HEK293 (cell line): ENCODE measurements around the gene CTNNA2.

ENCODE experiments used
- CTCF ChIA-PET: fragments of 350-600 bp; formaldehyde crosslinking; extraction: SDS; loops from one replicate; lab custom pipeline; 2021; ENCODE audit warnings: antibody characterized with exemption; lab: Yijun Ruan, JAX
- POLR2A ChIA-PET: fragments of 300-600 bp; formaldehyde crosslinking; extraction: SDS; loops from one replicate; lab custom pipeline; 2020; ENCODE audit warnings: antibody characterized with exemption, inconsistent platforms; lab: Yijun Ruan, JAX
- H3K27ac ChIP-seq: fragments of 200-500 bp; sonication (Bioruptor generic); 2 replicates; pipeline ENCODE4 v1.5.1; 2014; ENCODE audit warnings: low read depth, low read length, control low read depth, inconsistent platforms; ENCODE audit errors: extremely low read depth
- H3K36me3 ChIP-seq, 2 experiments: fragments of 200-500 bp in 1 of 2; sonication (Bioruptor generic) in 1 of 2; 1 replicate in 1 of 2; 2 replicates in 1 of 2; pipeline ENCODE4 v1.5.1; 2014 to 2017; ENCODE audit warnings: inconsistent platforms in 2 of 2, low read length in 2 of 2; ENCODE audit not compliant: control insufficient read depth in 2 of 2, insufficient read depth in 1 of 2
- H3K4me1 ChIP-seq: fragments of 200-500 bp; sonication (Bioruptor generic); 2 replicates; pipeline ENCODE4 v1.5.1; 2014; ENCODE audit warnings: mild to moderate bottlenecking, low read length, inconsistent platforms; ENCODE audit not compliant: control insufficient read depth, insufficient read depth
- H3K4me3 ChIP-seq: 2 replicates; pipeline ENCODE4 v1.5.1; 2011; ENCODE audit warnings: low read depth, mild to moderate bottlenecking, control low read depth, low read length, moderate library complexity
- H3K9me3 ChIP-seq: fragments of 200-500 bp; sonication (Bioruptor generic); 2 replicates; pipeline ENCODE4 v1.5.1; 2014; ENCODE audit warnings: low read depth, low read length, inconsistent platforms; ENCODE audit not compliant: control insufficient read depth, insufficient read depth
- ATF2 ChIP-seq: fragments of 450-650 bp; formaldehyde crosslinking; IDR thresholded peaks from 2 replicates; pipeline ENCODE4 v1.5.1; 2016; ENCODE audit warnings: missing biosample characterization, missing genetic modification characterization, low read depth
- OVOL3 ChIP-seq: fragments of 450-650 bp; formaldehyde crosslinking; IDR thresholded peaks from 2 replicates; pipeline ENCODE4 v1.5.1; 2016; ENCODE audit warnings: missing biosample characterization, missing genetic modification characterization
- SP7 ChIP-seq: fragments of 450-650 bp; formaldehyde crosslinking; IDR thresholded peaks from 2 replicates; pipeline ENCODE4 v1.5.1; 2016; ENCODE audit warnings: missing biosample characterization, missing genetic modification characterization
- ZBTB10 ChIP-seq: fragments of 450-650 bp; formaldehyde crosslinking; IDR thresholded peaks from 2 replicates; pipeline ENCODE4 v1.5.1; 2016; ENCODE audit warnings: missing biosample characterization, missing genetic modification characterization
- ZBTB48 ChIP-seq: fragments of 450-650 bp; formaldehyde crosslinking; IDR thresholded peaks from 2 replicates; pipeline ENCODE4 v1.5.1; 2016; ENCODE audit warnings: missing biosample characterization, missing genetic modification characterization
- ZNF157 ChIP-seq: fragments of 450-650 bp; formaldehyde crosslinking; IDR thresholded peaks from 2 replicates; pipeline ENCODE4 v1.5.1; 2016; ENCODE audit warnings: missing biosample characterization, missing genetic modification characterization
- ZNF175 ChIP-seq: fragments of 450-650 bp; formaldehyde crosslinking; IDR thresholded peaks from 2 replicates; pipeline ENCODE4 v1.5.1; 2016; ENCODE audit warnings: missing biosample characterization, missing genetic modification characterization
- ZNF221 ChIP-seq: fragments of 450-650 bp; formaldehyde crosslinking; IDR thresholded peaks from 2 replicates; pipeline ENCODE4 v1.5.1; 2017; ENCODE audit warnings: missing biosample characterization, missing genetic modification characterization, borderline replicate concordance
- ZNF248 ChIP-seq: fragments of 450-650 bp; formaldehyde crosslinking; IDR thresholded peaks from 2 replicates; pipeline ENCODE4 v1.5.1; 2017; ENCODE audit warnings: missing biosample characterization, missing genetic modification characterization
- ZNF350 ChIP-seq: fragments of 450-650 bp; formaldehyde crosslinking; IDR thresholded peaks from 2 replicates; pipeline ENCODE4 v1.5.0; 2017; ENCODE audit warnings: missing biosample characterization, mild to moderate bottlenecking, missing genetic modification characterization
- ZNF394 ChIP-seq: fragments of 450-650 bp; formaldehyde crosslinking; IDR thresholded peaks from 2 replicates; pipeline ENCODE4 v1.5.1; 2016; ENCODE audit warnings: missing biosample characterization, missing genetic modification characterization, mild to moderate bottlenecking, moderate library complexity, borderline replicate concordance
- ZNF433 ChIP-seq: fragments of 450-650 bp; formaldehyde crosslinking; IDR thresholded peaks from 2 replicates; pipeline ENCODE4 v1.5.1; 2016; ENCODE audit warnings: missing biosample characterization, missing genetic modification characterization, low read depth
- ZNF449 ChIP-seq: fragments of 450-650 bp; formaldehyde crosslinking; IDR thresholded peaks from 2 replicates; pipeline ENCODE4 v1.5.1; 2017; ENCODE audit warnings: missing biosample characterization, mild to moderate bottlenecking, missing genetic modification characterization, moderate library complexity
- ZNF48 ChIP-seq: fragments of 450-650 bp; formaldehyde crosslinking; IDR thresholded peaks from 2 replicates; pipeline ENCODE4 v1.5.1; 2016; ENCODE audit warnings: missing biosample characterization, missing genetic modification characterization
- ZNF488 ChIP-seq: fragments of 450-650 bp; formaldehyde crosslinking; IDR thresholded peaks from 2 replicates; pipeline ENCODE4 v1.5.1; 2016; ENCODE audit warnings: missing biosample characterization, missing genetic modification characterization
- ZNF521 ChIP-seq: fragments of 450-650 bp; formaldehyde crosslinking; IDR thresholded peaks from 2 replicates; pipeline ENCODE4 v1.5.1; 2017; ENCODE audit warnings: missing biosample characterization, mild to moderate bottlenecking, missing genetic modification characterization
- ZNF544 ChIP-seq: fragments of 450-650 bp; formaldehyde crosslinking; IDR thresholded peaks from 2 replicates; pipeline ENCODE4 v1.5.0; 2017; ENCODE audit warnings: missing biosample characterization, missing genetic modification characterization
- ZNF561 ChIP-seq: fragments of 450-650 bp; IDR thresholded peaks from 2 replicates; pipeline ENCODE4 v1.5.1; 2018; ENCODE audit warnings: missing biosample characterization, missing genetic modification characterization, borderline replicate concordance
- ZNF600 ChIP-seq: fragments of 450-650 bp; formaldehyde crosslinking; IDR thresholded peaks from 2 replicates; pipeline ENCODE4 v1.5.1; 2016; ENCODE audit warnings: missing biosample characterization, missing genetic modification characterization
- ZNF629 ChIP-seq: fragments of 450-650 bp; formaldehyde crosslinking; IDR thresholded peaks from 2 replicates; pipeline ENCODE4 v1.5.1; 2017; ENCODE audit warnings: missing biosample characterization, missing genetic modification characterization
- ZNF777 ChIP-seq: fragments of 450-650 bp; formaldehyde crosslinking; IDR thresholded peaks from 2 replicates; pipeline ENCODE4 v1.5.1; 2017; ENCODE audit warnings: missing biosample characterization, missing genetic modification characterization, borderline replicate concordance
- ZNF791 ChIP-seq: fragments of 450-650 bp; formaldehyde crosslinking; IDR thresholded peaks from 2 replicates; pipeline ENCODE4 v1.5.1; 2016; ENCODE audit warnings: missing biosample characterization, missing genetic modification characterization
- ZSCAN16 ChIP-seq: fragments of 450-650 bp; formaldehyde crosslinking; IDR thresholded peaks from 2 replicates; pipeline ENCODE4 v1.5.1; 2016; ENCODE audit warnings: missing biosample characterization, missing genetic modification characterization
- ZSCAN30 ChIP-seq: fragments of 450-650 bp; IDR thresholded peaks from 2 replicates; pipeline ENCODE4 v1.5.1; 2018; ENCODE audit warnings: missing biosample characterization, mild to moderate bottlenecking, missing genetic modification characterization, moderate library complexity
- ZSCAN4 ChIP-seq: fragments of 450-650 bp; formaldehyde crosslinking; IDR thresholded peaks from 2 replicates; pipeline ENCODE4 v1.5.1; 2017; ENCODE audit warnings: missing biosample characterization, missing genetic modification characterization

Gene CTNNA2

GRCh38 chr2:80059447-80059846 lies 546.6 kb downstream of the CTNNA2 start:
- TF ChIP-seq ZNF175 (tag by site-specific recombination) (no peak), SP7 (tag by site-specific recombination) (no peak), ZNF48 (tag by site-specific recombination) (no peak), ZNF521 (tag by site-specific recombination) (no peak), ZNF433 (no peak), ZNF561 (tag by site-specific recombination) (no peak), ZNF544 (tag by site-specific recombination) (no peak), ZSCAN30 (tag by site-specific recombination) (no peak), ZNF394 (tag by site-specific recombination) (no peak), ZNF248 (tag by site-specific recombination) (no peak), ATF2 (tag by site-specific recombination) (no peak), ZNF629 (tag by site-specific recombination) (no peak)
- ChIA-PET CTCF (interaction anchor here (1.1 kb wide), 1 partner anchor 13 kb away, joined by 4 read pairs; no protein-coding TSS in a partner anchor), POLR2A (no interaction called here)
- Histone ChIP-seq H3K4me1 (no peaks in the 10 kb centered on the region), H3K27ac (no peak overlapping the region), H3K36me3 (no peaks in the 10 kb centered on the region), H3K4me3 (no peak overlapping the region), H3K9me3 (no peaks in the 10 kb centered on the region)

GRCh38 chr2:80061881-80062280 lies 549.0 kb downstream of the CTNNA2 start:
- H3K4me3 ChIP-seq = no peak overlapping the region
- no peaks in the 10 kb centered on the region for H3K36me3 ChIP-seq
- ChIA-PET POLR2A (interaction anchor here (0.7 kb wide), 1 partner anchor 41 kb away, joined by 3 read pairs; no protein-coding TSS in a partner anchor), CTCF (no interaction called here)
- no peak for TF ChIP-seq ZNF488 (tag by site-specific recombination)
- no peak for TF ChIP-seq ZNF600
- no peak for TF ChIP-seq ZNF561 (tag by site-specific recombination)
- TF ChIP-seq OVOL3 (tag by site-specific recombination) = no peak
- TF ChIP-seq ZNF449 = no peak
- no peak for TF ChIP-seq ZSCAN16 (tag by site-specific recombination)
- no peak for TF ChIP-seq ZBTB10 (tag by site-specific recombination)
- TF ChIP-seq ZNF777 = no peak
- no peak for TF ChIP-seq ZNF791 (tag by site-specific recombination)
- TF ChIP-seq ZNF221 = no peak
- TF ChIP-seq ZBTB48 = no peak
- TF ChIP-seq ZNF157 = no peak
- TF ChIP-seq ZSCAN4 = no peak
- no peak for TF ChIP-seq ZNF350 (tag by site-specific recombination)
- TF ChIP-seq ZNF394 (tag by site-specific recombination) = no peak
- H3K27ac ChIP-seq = no peak overlapping the region
- no peaks in the 10 kb centered on the region for H3K9me3 ChIP-seq
- no peaks in the 10 kb centered on the region for H3K4me1 ChIP-seq
